D721Med (cell line): ENCODE measurements around the gene PNPLA8.

Experiments used
- DNase-seq: peaks from one replicate; pipeline ENCODE4 v3.0.0; 2011; ENCODE audit warnings: low spot score; ENCODE audit not compliant: insufficient read length
- FAIRE-seq: peaks from 2 replicates; lab custom pipeline; 2011; peaks lifted over from hg19 to GRCh38; lab: Jason Lieb, UNC
- CTCF ChIP-seq: IDR thresholded peaks from 2 replicates; pipeline ENCODE4 v1.5.1; 2012; ENCODE audit warnings: mild to moderate bottlenecking, control low read depth; ENCODE audit not compliant: insufficient read depth; ENCODE audit errors: missing control alignments

Gene PNPLA8

DNA sequence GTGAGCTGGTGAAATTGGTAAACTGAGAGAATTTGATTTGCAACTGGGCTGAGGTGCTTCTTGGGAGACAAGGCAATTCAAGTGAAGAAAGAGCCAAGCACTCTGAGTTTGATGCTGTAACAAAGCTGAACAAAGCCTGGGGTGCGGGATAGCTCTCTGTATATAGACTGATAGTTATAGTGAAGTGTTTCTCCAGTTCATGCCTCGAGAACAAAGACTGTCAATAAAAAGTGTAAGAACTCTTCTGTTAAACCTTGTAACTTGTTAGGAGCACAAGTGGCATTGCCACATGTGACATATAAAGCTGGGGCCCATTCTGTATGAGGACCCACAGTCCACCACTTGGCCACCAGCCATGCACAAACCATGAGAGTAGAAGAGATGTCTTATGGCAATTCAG, 11.3 kb upstream of the PNPLA8 start:
- DNase-seq (no peak), FAIRE-seq (no peak)
- TF ChIP-seq CTCF: no peak

GRCh38 chr7:108535744-108536143, 9.8 kb upstream of the PNPLA8 start:
- FAIRE-seq (no peak), DNase-seq (no peak)
- no peak for TF ChIP-seq CTCF

DNA sequence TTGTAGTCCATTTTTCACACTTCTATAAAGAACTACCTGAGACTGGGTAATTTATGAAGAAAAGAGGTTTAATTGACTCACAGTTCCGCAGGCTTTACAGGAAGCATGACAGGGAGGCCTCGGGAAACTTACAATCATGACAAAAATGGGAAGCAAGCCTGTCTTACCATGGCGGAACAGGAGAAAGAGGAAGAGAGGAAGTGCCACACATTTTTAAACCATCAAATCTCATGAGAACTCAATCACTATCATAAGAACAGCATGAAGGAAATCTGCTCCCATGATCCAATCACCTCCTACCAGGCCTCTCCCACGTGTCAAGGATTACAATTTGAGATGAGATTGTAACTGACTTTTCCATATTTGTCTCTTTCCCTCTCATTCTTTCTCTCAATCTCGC, 9.3 kb upstream of the PNPLA8 start:
- FAIRE-seq (no peak), DNase-seq (no peak)
- TF ChIP-seq CTCF: no peak

GRCh38 chr7:108533712-108534111, 7.8 kb upstream of the PNPLA8 start:
- DNase-seq (no peak), FAIRE-seq (no peak)
- TF ChIP-seq CTCF: no peak

- TF ChIP-seq CTCF: no peak
- FAIRE-seq (peak; percentile 81), DNase-seq (peak; percentile 27)
These were observed 3.4 kb upstream of the PNPLA8 start for GRCh38 chr7:108529341-108529740.

DNA sequence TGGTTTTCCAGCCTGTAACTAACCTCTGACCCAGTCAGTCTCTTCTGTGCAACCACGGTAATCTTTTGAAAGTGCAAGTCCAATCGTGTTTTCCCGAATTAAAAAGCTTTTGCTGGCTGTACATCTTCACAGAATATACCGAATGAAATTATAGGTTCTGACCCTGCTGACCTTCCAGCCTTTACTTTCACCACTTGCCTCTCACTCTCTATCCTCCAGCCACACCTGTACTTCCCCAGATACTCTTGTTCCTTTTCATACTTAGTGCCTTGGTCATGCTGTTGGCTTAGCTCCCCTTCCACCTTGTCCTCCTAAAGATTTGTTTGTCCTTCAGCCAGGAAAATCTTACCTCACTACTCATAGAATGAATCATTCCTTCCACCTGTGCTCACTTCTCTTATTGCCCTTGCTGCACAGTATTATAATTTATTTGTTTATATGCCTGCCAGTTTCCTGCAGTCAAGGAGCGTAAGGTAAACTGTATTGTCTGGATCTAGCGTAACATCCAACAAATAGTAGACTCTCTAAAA, 2.3 kb upstream of the PNPLA8 start:
- no peak for FAIRE-seq
- TF ChIP-seq CTCF: no peak

GRCh38 chr7:108526768-108527017, 758 bp upstream of the PNPLA8 start:
- FAIRE-seq: no peak
- DNase-seq: no peak
- TF ChIP-seq CTCF: no peak

More for the DNA sequence above, 2.3 kb upstream of the PNPLA8 start:
- no peak for DNase-seq
